Activated T-cell treated with anti-CD3 and anti-CD28 coated beads for 1 hour (primary cell): ENCODE results near the gene SMYD5.

ENCODE experiments used
- DNase-seq: peaks from one replicate; pipeline ENCODE4 v3.0.0-alpha.2; 2020; ENCODE audit warnings: low read depth

Gene SMYD5

GRCh38 chr2:73239776-73240175, 25.7 kb downstream of the SMYD5 start:
- no peak for DNase-seq

GRCh38 chr2:73243884-73244570, 30.0 kb downstream of the SMYD5 start:
- DNase-seq, result no peak

- no peak for DNase-seq
These were observed 30.5 kb downstream of the SMYD5 start for GRCh38 chr2:73244580-73244979.

GRCh38 chr2:73246850-73247249, 32.8 kb downstream of the SMYD5 start:
- no peak for DNase-seq

GRCh38 chr2:73249636-73250035, 35.6 kb downstream of the SMYD5 start:
- no peak for DNase-seq

GRCh38 chr2:73250872-73251846, 37.1 kb downstream of the SMYD5 start:
- no peak for DNase-seq

- no peak for DNase-seq
These were observed 38.4 kb downstream of the SMYD5 start for GRCh38 chr2:73252238-73253027.

GRCh38 chr2:73253400-73253799, 39.4 kb downstream of the SMYD5 start:
- DNase-seq, result no peak

- DNase-seq, result no peak
These were observed 39.9 kb downstream of the SMYD5 start for GRCh38 chr2:73253901-73254300.

- no peak for DNase-seq
These were observed 40.4 kb downstream of the SMYD5 start for GRCh38 chr2:73254343-73255006.

- no peak for DNase-seq
These were observed 41.1 kb downstream of the SMYD5 start for GRCh38 chr2:73255007-73255644.

- DNase-seq, result no peak
These were observed 42.0 kb downstream of the SMYD5 start for GRCh38 chr2:73255907-73256617.

- DNase-seq, result no peak
These were observed 42.5 kb downstream of the SMYD5 start for GRCh38 chr2:73256618-73256922.

- DNase-seq, result no peak
These were observed 43.0 kb downstream of the SMYD5 start for GRCh38 chr2:73257021-73257420.

- DNase-seq, result no peak
These were observed 43.5 kb downstream of the SMYD5 start for GRCh38 chr2:73257425-73258125.

- no peak for DNase-seq
These were observed 44.3 kb downstream of the SMYD5 start for GRCh38 chr2:73258186-73258912.

GRCh38 chr2:73258913-73259215, 44.8 kb downstream of the SMYD5 start:
- no peak for DNase-seq

- no peak for DNase-seq
These were observed 45.2 kb downstream of the SMYD5 start for GRCh38 chr2:73259276-73259675.

GRCh38 chr2:73259704-73260337, 45.8 kb downstream of the SMYD5 start:
- DNase-seq, result no peak
